ENCODE measurements around the gene COX5A.
"Not testable (repeated sequence)": the region's sequence is repeated elsewhere in the genome, so short reads cannot be mapped to it uniquely, and the experiment has no call there.

COX5A gene

GRCh38 chr15:74955796-74956647 is 18.1 kb upstream of the COX5A start:
- DNase-seq (ENCODE audit: low read depth) = peak; percentile 35

- DNase-seq (ENCODE audit: low read depth) = no peak
These were observed 17.1 kb upstream of the COX5A start for GRCh38 chr15:74955017-74955416.

GRCh38 chr15:74954515-74954914 is 16.6 kb upstream of the COX5A start:
- DNase-seq (ENCODE audit: low read depth) = no peak

- DNase-seq (ENCODE audit: low read depth) = no peak
These were observed 13.1 kb upstream of the COX5A start for GRCh38 chr15:74951006-74951405.

GRCh38 chr15:74950078-74950908 is 12.4 kb upstream of the COX5A start:
- peak; percentile 75 for DNase-seq (ENCODE audit: low read depth)

- DNase-seq (ENCODE audit: low read depth) = no peak
These were observed 642 bp downstream of the COX5A start for GRCh38 chr15:74937272-74937589.

GRCh38 chr15:74935193-74935592 is 2.7 kb downstream of the COX5A start:
- DNase-seq (ENCODE audit: low read depth) = not testable (repeated sequence)

GRCh38 chr15:74933573-74933972 is 4.3 kb downstream of the COX5A start:
- DNase-seq (ENCODE audit: low read depth) = no peak

GRCh38 chr15:74928771-74929198 is 9.1 kb downstream of the COX5A start:
- no peak for DNase-seq (ENCODE audit: low read depth)

GRCh38 chr15:74924525-74924924 is 13.3 kb downstream of the COX5A start:
- no peak for DNase-seq (ENCODE audit: low read depth)

GRCh38 chr15:74920456-74920855 is 17.4 kb downstream of the COX5A start:
- DNase-seq (ENCODE audit: low read depth) = no peak

GRCh38 chr15:74917676-74918075 is 20.2 kb downstream of the COX5A start:
- DNase-seq (ENCODE audit: low read depth) = peak; percentile 16

- DNase-seq (ENCODE audit: low read depth) = not testable (repeated sequence)
These were observed 24.1 kb downstream of the COX5A start for GRCh38 chr15:74913799-74914198.

GRCh38 chr15:74913041-74913440 is 24.8 kb downstream of the COX5A start:
- DNase-seq (ENCODE audit: low read depth) = peak; percentile 24

GRCh38 chr15:74908635-74909034 is 29.2 kb downstream of the COX5A start:
- no peak for DNase-seq (ENCODE audit: low read depth)

- peak; percentile 18 for DNase-seq (ENCODE audit: low read depth)
These were observed 30.6 kb downstream of the COX5A start for GRCh38 chr15:74907163-74907870.

GRCh38 chr15:74906450-74907162 is 31.3 kb downstream of the COX5A start, which contains the start of gene FAM219B:
TSS of gene FAM219B (minus strand) at chr15:74906851. CDS start at chr15:74906800, 51 bp downstream.
- peak; percentile 91 for DNase-seq (ENCODE audit: low read depth)

GRCh38 chr15:74906067-74906449 is 31.8 kb downstream of the COX5A start:
- DNase-seq (ENCODE audit: low read depth) = peak; percentile 44

GRCh38 chr15:74904190-74904805 is 33.6 kb downstream of the COX5A start:
- DNase-seq (ENCODE audit: low read depth) = no peak

- peak; percentile 59 for DNase-seq (ENCODE audit: low read depth)
These were observed 34.2 kb downstream of the COX5A start for GRCh38 chr15:74903676-74904075.

All from EH (cell line).